Activated CD4-positive, CD25-positive, alpha-beta regulatory T cell (primary cell): ENCODE results near the gene INS.
"Not testable (repeated sequence)": the region's sequence is repeated elsewhere in the genome, so short reads cannot be mapped to it uniquely, and the experiment has no call there.

Experiments
- DNase-seq, 4 experiments: peaks; one replicate each; lab custom pipeline; 2025; lab: John Stamatoyannopoulos, UW

The INS gene

DNA sequence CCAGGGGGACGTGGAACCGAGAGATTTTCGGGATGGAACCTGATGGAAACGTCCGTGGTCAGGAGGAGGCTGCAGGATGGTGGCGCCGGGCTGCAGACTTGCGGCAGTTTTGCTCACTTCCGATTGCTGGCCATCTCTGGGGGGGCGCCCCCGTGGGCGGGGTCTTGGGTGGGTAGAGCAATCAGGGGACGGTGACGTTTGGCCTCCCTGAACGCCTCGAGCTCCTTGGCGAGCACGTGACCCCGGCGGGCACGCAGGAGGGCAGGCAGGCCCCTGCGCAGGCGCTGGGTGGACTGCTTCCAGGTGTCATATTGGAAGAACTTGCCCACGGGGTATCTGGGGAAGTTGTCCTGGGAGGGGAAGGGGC, 28.2 kb downstream of the INS start:
- no peak for DNase-seq

DNA sequence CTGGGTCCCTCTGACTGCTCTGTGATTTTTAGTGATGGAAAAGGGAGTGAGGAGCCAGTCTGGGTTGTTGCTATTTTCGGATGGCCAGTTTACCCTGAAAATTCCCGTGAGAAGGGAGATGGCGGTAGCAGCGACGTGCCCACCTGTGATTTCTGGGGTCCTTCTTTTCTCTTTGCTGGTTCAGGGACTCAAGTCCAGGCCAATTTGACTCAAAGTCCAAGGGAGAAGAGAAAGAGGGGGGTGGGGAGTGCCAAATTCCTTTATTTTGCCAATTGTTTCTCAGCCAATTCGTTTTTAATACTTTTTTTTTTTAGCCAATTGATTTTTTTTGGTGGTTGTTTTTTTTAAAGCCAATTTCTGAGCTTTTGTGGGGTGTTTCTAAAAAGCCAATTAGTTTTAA, 28.8 kb downstream of the INS start:
- no peak for DNase-seq

GRCh38 chr11:2131371-2132236, 29.4 kb downstream of the INS start:
- DNase-seq = no peak

GRCh38 chr11:2130881-2131352, 30.1 kb downstream of the INS start:
- DNase-seq = no peak

GRCh38 chr11:2129699-2130366, 31.2 kb downstream of the INS start:
- DNase-seq = no peak

DNA sequence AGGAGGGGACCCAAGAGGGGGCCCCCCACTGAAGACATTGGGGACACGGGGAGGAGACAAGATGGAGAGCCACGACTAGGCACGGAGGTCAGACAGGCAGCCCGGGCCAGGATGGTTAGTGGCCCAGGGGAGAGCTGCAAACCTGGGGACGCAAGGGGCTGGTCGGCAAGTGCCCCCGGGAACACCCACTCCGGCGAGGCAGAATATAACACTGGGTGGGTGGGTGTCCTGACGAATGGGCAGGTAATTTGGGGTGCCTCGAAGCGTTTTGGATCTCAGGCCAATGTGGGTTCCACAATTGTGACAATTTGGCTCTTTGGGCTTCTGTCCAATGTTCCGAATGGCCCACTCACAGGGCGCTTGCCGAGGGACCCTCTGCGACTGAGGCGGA, 31.7 kb downstream of the INS start:
- no peak for DNase-seq

DNA sequence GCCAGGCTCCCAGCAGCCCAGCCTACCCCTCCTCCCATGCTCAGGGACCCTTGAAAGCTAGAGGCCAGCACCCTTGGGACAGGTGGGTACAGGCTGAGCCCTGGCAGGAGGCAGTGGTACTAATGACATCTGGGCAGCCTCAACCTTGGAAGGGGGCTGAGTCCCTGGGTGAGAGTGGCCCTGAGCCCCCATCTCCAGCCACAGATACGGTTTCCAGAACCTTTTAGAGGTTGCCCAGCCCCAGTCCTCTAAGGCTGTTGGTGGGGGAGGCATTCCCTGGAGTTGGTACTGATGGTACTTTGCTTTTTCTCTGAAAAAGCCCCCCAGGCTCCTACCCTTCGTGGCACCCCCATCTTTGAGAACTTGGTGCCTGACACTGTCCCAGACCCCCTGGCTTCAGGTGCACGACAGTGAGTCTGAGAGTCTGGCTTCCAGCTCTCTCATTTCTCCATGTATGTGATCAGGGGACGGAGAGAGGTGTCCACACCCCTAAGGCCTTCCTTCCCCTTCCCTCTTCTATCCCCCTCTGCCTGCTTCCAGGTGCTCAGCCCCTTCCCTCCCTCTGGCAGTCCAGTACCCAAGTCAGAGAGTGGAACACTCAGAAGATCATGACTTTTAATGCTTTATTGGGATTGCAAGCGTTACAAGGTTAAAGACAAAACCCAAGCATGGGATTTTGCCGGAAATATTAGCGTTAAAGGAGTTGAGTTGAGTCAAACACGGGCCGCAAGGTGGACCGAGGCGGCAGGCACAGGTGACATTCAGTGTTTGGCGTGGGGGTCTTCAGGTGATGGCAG, 32.3 kb downstream of the INS start:
- DNase-seq = no peak

DNA sequence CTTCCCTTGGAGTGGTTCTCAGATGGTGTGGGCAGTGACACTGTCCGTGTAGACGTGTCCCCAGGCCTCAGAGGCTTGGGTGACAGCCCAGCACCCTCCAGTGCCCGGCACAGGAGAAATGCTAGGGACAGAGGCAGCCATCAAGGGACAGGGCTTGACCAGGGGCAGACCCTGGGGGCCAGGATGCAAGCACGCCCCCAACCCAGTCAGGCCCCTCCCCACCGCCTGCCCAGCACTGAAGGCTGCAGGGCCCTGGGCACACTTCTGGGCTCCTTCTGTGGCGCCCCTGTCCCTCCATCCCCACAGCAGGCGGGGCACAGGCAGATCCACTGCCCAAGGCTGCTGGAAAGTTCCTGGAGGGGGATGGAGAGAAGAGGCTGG, 32.9 kb downstream of the INS start:
- no peak for DNase-seq

GRCh38 chr11:2127482-2128129, 33.4 kb downstream of the INS start:
- no peak for DNase-seq

DNA sequence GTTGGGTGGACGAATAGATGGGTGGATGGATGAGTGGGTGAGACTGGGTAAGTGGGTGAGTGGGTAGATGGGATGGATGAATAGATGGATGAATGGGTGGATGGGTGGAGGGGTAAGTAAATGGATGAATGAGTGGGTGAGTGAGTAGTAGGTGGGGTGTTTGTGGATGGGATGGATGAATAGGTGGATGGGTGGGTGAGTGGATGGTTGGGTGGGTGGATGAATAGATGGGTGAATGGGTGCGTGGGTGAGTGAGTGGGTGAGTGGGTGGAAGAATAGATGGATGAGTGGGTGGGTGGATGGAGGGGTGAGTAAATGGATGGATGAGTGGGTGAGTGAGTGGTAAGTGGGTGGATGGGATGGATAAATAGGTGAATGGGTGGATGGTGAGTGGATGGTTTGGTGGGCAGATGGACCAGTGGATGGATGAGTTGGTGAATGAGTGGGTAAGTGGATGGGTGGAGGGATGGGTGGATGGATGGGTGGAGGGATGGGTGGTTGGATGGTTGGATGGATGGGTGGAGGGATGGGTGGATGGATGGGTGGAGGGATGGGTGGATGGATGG, 34.4 kb downstream of the INS start:
- no peak for DNase-seq

DNA sequence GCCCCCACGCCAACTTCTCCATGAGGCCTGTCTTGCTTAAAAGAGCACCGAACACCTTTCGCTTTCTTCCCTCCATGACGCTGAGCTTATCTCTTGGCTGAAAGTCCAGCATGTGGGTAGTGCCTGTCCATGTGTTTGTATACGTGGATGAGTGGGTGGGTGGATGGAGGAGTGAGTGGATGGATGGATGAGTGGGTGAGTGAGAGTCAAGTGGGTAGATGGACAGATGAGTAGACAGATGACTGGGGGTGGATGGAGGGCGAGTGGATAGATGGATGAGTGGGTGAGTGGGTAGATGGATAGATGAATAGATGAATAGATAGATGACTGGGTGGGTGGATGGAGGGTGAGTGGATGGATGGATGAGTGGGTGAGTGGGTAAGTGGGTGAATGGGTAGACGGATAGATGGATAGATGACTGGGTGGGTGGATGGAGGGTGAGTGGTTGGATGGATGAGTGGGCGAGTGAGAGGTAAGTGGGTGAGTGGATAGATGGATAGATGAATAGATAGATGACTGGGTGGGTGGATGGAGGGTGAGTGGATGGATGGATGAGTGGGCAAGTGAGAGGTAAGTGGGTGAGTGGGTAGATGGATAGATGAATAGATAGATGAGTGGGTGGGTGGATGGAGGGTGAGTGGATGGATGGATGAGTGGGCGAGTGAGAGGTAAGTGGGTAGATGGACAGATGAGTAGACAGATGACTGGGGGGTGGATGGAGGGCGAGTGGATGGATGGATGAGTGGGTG, 36.1 kb downstream of the INS start:
- not testable (repeated sequence) for DNase-seq

DNA sequence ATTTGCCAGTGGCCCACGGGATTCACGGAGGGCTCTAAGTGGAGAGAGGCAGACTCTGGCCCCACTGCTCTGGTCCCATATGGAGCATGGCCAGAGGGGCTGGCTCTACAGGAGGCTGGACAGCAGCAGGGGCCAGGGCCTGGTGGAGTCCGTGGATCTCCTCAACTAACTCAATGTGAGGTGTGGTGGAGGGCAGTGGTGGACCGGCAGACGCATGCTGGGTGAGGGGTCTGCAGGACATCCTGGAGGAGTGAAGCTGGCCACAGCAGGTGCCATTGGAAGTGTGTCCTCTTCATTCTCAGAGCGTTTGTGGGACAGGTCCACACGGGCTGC, 37.4 kb downstream of the INS start:
- no peak for DNase-seq

- DNase-seq = no peak
Measured at GRCh38 chr11:2122907-2123627, 37.9 kb downstream of the INS start.

DNA sequence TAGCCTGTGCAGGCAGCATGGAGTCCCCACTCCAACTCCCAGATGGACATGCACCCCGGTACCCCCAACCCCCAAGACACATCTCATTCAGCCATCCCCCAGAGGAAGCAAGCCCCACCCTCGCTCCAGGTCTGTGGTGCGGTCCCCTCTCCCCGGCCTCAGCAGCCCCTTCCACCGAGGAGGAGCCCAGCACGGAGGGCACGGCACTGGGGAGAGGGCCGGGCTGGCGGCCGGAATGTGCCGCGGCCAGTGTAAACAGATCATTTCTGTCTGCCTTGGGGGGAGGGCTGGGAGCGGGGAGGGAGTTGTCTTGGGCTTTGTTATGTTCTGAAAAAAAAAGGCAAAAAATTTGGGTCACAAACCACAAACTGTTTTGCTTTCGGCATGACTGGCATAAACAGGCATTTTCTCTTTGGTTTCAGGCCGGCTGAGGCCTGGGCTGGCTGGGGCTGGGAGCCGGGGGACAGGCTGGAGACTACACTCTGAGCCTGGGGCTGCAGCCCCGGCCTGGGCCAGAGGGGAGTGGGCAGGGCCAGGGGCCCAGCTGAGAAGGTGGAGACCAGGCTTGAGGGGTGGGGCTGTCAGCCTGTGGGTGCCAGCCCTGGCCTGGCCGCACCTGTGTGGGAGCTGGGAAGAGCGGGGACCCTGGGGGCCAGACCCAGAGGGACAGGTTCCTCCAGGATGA, 38.6 kb downstream of the INS start:
- no peak for DNase-seq

- DNase-seq = no peak
Measured at GRCh38 chr11:2121227-2122130, 39.5 kb downstream of the INS start.

DNA sequence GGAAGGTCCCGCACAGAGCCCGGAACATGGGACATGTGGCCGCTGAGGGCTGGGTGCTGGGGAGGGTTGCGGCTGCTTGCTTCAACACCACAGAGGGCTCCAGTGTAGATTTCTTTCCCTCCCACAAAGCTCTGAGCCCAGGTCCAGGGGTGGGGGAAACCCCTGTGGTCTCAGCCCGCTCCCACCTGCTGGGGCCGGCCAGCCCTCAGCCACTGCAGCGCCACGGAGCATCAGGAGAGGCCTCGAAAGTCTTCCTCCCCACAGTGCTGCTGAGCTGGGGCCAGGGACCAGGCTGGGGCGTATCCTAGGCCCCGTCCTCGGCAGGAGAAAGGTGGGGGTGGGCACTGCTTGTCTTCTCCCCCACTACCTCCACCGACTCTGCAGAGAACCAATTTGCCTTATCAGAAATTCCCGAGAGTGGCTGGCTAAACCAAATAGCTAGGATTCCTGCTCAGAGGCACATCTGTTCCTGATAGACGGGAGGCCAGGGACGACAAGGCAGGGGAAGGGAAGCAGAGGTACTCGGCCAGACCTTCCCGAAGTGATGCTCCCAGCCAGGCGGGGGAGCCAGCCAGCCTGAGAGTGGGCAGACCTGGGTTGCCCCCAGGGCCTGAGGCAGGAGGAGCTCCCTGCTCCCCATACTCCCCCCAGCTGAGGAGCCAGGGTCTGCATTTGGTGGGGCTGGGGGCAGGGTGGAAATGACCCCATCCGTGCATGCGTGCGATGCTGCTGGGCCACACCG, 40.5 kb downstream of the INS start:
- no peak for DNase-seq

DNA sequence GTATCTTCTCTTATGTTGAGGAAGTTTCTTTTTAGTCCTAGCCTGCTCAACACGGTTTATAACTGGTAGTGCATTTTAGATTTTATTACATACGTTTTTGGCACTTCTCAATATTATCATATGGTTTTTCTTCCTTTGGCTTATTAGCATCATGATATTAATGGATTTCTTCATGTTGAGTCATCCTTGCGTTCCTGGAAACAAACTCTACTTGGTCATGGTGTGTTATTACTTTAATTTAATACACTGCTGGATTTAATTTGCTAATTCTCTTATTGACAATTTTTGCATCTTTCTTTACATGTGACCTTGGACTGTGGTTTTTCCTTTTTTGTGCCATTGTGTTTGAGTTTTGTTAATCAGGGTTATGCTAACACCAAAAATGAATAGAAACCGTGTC, 42.3 kb downstream of the INS start:
- DNase-seq = no peak

GRCh38 chr11:2116680-2117079, 44.3 kb downstream of the INS start:
- DNase-seq = no peak
